Calu3 (cell line): ENCODE measurements around the gene ARHGEF16. TPM values are rescaled to one million over a fixed set of nuclear protein-coding genes. Genes with fewer than 3 reads are reported as not detected.

Experiments
- BruUV-seq: library from RNA; stranded (reverse); fragments of 400-500 nt; replicated peaks from 2 replicates; lab custom pipeline; 2021; lab: Mats Ljungman, UMichigan
- CTCF ChIA-PET: fragments of 300-600 bp; sonication (Branson Sonifier 250); formaldehyde crosslinking; loops from one replicate; lab custom pipeline; 2022; ENCODE audit warnings: antibody characterized with exemption; lab: Charles Lee
- DNase-seq: peaks from one replicate; pipeline ENCODE4 v3.0.0; 2022
- H3K27ac Mint-ChIP-seq: one replicate; pipeline ENCODE4 v1.8.0; 2022; ENCODE audit warnings: mixed read lengths; ENCODE audit not compliant: unreplicated experiment
- H3K27me3 Mint-ChIP-seq: one replicate; pipeline ENCODE4 v1.8.0; 2022; ENCODE audit warnings: mixed read lengths; ENCODE audit not compliant: unreplicated experiment
- H3K36me3 Mint-ChIP-seq: one replicate; pipeline ENCODE4 v1.8.0; 2022; ENCODE audit warnings: mild to moderate bottlenecking, moderate library complexity, mixed read lengths; ENCODE audit not compliant: insufficient read depth, unreplicated experiment
- H3K4me1 Mint-ChIP-seq: one replicate; pipeline ENCODE4 v1.8.0; 2022; ENCODE audit warnings: mild to moderate bottlenecking, low read depth, mixed read lengths; ENCODE audit not compliant: unreplicated experiment
- H3K4me3 Mint-ChIP-seq: one replicate; pipeline ENCODE4 v1.8.0; 2022; ENCODE audit warnings: mild to moderate bottlenecking, low read depth, moderate library complexity, mixed read lengths; ENCODE audit not compliant: unreplicated experiment
- H3K9me3 Mint-ChIP-seq: one replicate; pipeline ENCODE4 v1.8.0; 2022; ENCODE audit warnings: low read depth, mixed read lengths; ENCODE audit not compliant: unreplicated experiment
- CTCF ChIP-seq: fragments of 200-600 bp; IDR thresholded peaks from one replicate; pipeline ENCODE4 v1.8.0; 2022; ENCODE audit warnings: antibody characterized with exemption; ENCODE audit not compliant: unreplicated experiment
- intact Hi-C: fragments of 100-400 bp; cut with micrococcal nuclease; formaldehyde crosslinking; loops from one replicate; pipeline ENCODE4 v1.10.0; 2022; ENCODE audit not compliant: unreplicated experiment
- total RNA-seq: library from RNA; stranded (reverse); gene quantifications from 2 replicates; pipeline ENCODE4 v1.2.3, GENCODE V29; 2022

ARHGEF16 gene
- total RNA-seq, 1 experiment from 2014 or later = 24.2 TPM

- Mint-ChIP-seq H3K36me3 (no peaks in the 10 kb centered on the region), H3K27ac (no peak overlapping the region), H3K27me3 (no peaks in the 10 kb centered on the region), H3K4me1 (no peaks in the 10 kb centered on the region), H3K9me3 (no peaks in the 10 kb centered on the region), H3K4me3 (no peak overlapping the region)
- DNase-seq = no peak
- BruUV-seq = no TSS peak
- TF ChIP-seq CTCF = no peak
- intact Hi-C loops = no loop called here
- CTCF ChIA-PET = no interaction called here
These were observed 55.3 kb downstream of the ARHGEF16 start for GRCh38 chr1:3509721-3510120.

GRCh38 chr1:3510136-3510955 lies 55.9 kb downstream of the ARHGEF16 start:
- no peaks in the 10 kb centered on the region for H3K36me3 Mint-ChIP-seq
- H3K27ac Mint-ChIP-seq = no peak overlapping the region
- no TSS peak for BruUV-seq
- H3K27me3 Mint-ChIP-seq = no peaks in the 10 kb centered on the region
- intact Hi-C loops = no loop called here
- DNase-seq = no peak
- no peak overlapping the region for H3K4me3 Mint-ChIP-seq
- no peaks in the 10 kb centered on the region for H3K4me1 Mint-ChIP-seq
- H3K9me3 Mint-ChIP-seq = no peaks in the 10 kb centered on the region
- CTCF ChIA-PET = no interaction called here
- no peak for TF ChIP-seq CTCF

- TF ChIP-seq CTCF = no peak
- H3K27me3 Mint-ChIP-seq = no peaks in the 10 kb centered on the region
- BruUV-seq = no TSS peak
These were observed 56.4 kb downstream of the ARHGEF16 start for GRCh38 chr1:3510956-3511250.

DNA sequence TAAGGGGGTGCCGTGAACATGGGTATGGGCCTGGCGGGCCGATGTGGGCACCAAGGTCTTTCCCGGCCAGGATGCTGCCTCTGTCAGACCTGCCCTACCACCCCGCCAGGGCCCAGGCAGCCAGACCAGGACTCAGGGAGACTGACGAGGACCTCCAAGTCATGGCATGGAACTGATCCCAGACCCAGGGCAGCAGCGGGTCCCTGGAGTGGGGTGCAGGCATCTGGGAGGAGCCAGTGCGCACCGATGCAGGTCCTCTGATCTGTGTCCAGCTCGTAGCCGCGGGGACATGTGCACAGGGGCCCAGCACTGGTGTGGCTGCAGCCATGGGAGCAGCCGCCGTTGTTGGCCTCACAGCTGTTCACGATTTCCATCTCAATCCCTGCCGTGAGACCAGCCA lies 56.8 kb downstream of the ARHGEF16 start:
- Mint-ChIP-seq H3K36me3 (no peaks in the 10 kb centered on the region), H3K9me3 (no peaks in the 10 kb centered on the region), H3K27ac (no peak overlapping the region), H3K4me3 (no peak overlapping the region), H3K27me3 (no peaks in the 10 kb centered on the region), H3K4me1 (no peaks in the 10 kb centered on the region)
- DNase-seq = no peak
- no peak for TF ChIP-seq CTCF
- no TSS peak for BruUV-seq
- CTCF ChIA-PET = no interaction called here
- intact Hi-C loops = no loop called here

More at GRCh38 chr1:3510956-3511250, 56.4 kb downstream of the ARHGEF16 start:
- no peaks in the 10 kb centered on the region for H3K36me3 Mint-ChIP-seq
- H3K27ac Mint-ChIP-seq = no peak overlapping the region
- no peaks in the 10 kb centered on the region for H3K4me1 Mint-ChIP-seq
- intact Hi-C loops = no loop called here
- no peak for DNase-seq
- H3K4me3 Mint-ChIP-seq = no peak overlapping the region
- CTCF ChIA-PET = no interaction called here
- no peaks in the 10 kb centered on the region for H3K9me3 Mint-ChIP-seq
